IMR-90 (cell line): Measurements from ENCODE around the gene SNX3.

ENCODE experiments used
- BHLHE40 ChIP-seq: fragments of 150-350 bp; IDR thresholded peaks from 2 replicates; pipeline ENCODE4 v1.6.1; 2016; ENCODE audit warnings: mild to moderate bottlenecking, low read depth, low read length
- CTCF ChIP-seq: conservative IDR thresholded peaks from 2 replicates; pipeline ENCODE4 v1.5.1; 2012; ENCODE audit warnings: mild to moderate bottlenecking, low read depth, low read length, improper control_type of control experiment
- ELK1 ChIP-seq: fragments of 150-350 bp; IDR thresholded peaks from 2 replicates; pipeline ENCODE4 v1.6.1; 2016; ENCODE audit warnings: low read depth, mild to moderate bottlenecking, low read length, moderate library complexity, borderline replicate concordance
- MAFK ChIP-seq: IDR thresholded peaks from 2 replicates; pipeline ENCODE4 v1.6.1; 2012; ENCODE audit warnings: low read depth, low read length, improper control_type of control experiment
- MAZ ChIP-seq: IDR thresholded peaks from 2 replicates; pipeline ENCODE4 v1.6.1; 2012; ENCODE audit warnings: low read depth, mild to moderate bottlenecking, low read length, improper control_type of control experiment, moderate library complexity, borderline replicate concordance
- NFE2L2 ChIP-seq: fragments of 150-350 bp; IDR thresholded peaks from 2 replicates; pipeline ENCODE4 v1.6.1; 2016; ENCODE audit warnings: low read depth, mild to moderate bottlenecking, low read length
- POLR2A ChIP-seq: IDR thresholded peaks from 2 replicates; pipeline ENCODE4 v1.6.1; 2012; ENCODE audit warnings: mild to moderate bottlenecking, low read depth, low read length
- RAD21 ChIP-seq: IDR thresholded peaks from 2 replicates; pipeline ENCODE4 v1.6.1; 2012; ENCODE audit warnings: low read length, improper control_type of control experiment
- RCOR1 ChIP-seq: IDR thresholded peaks from 2 replicates; pipeline ENCODE4 v1.6.1; 2012; ENCODE audit warnings: mild to moderate bottlenecking, low read length, improper control_type of control experiment; ENCODE audit not compliant: insufficient replicate concordance
- RFX5 ChIP-seq: IDR thresholded peaks from 2 replicates; pipeline ENCODE4 v1.8.0; 2012; ENCODE audit warnings: low read depth, mild to moderate bottlenecking, low read length, moderate library complexity
- SMC3 ChIP-seq: fragments of 150-350 bp; IDR thresholded peaks from 2 replicates; pipeline ENCODE4 v1.6.1; 2016; ENCODE audit warnings: low read depth, mild to moderate bottlenecking, antibody characterized with exemption, low read length, moderate library complexity
- USF2 ChIP-seq: fragments of 150-350 bp; IDR thresholded peaks from 2 replicates; pipeline ENCODE4 v1.6.1; 2017; ENCODE audit warnings: mild to moderate bottlenecking, antibody characterized with exemption, low read length, low read depth

DNA sequence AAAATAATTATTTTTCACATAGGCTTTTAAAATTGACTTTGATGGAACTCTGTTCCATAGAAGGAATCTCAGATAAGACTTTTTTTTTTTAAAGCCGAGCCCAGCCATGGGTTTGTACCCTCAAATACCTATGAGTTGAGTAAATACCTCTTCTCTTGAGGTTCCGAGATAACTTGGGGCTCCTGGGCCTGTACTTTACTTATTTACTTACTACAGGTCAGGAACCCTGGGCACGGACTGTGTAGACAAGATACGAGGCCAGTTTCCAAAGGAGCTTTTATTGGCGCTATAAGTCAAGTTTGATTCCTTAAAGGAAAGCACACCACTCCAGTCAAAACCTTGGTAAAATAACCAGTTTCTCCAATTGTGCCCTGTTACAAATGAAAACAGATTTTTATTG lies 41.5 kb upstream of the SNX3 start:
- TF ChIP-seq CTCF (no peak), USF2 (no peak), MAZ (no peak), POLR2A (no peak), SMC3 (no peak), RFX5 (no peak), RAD21 (no peak), NFE2L2 (no peak), MAFK (no peak), RCOR1 (no peak), ELK1 (no peak), BHLHE40 (no peak)
